Transverse colon (tissue), 4 donors: ENCODE results near the gene MAP4K4. TPM values are rescaled to one million over a fixed set of nuclear protein-coding genes. Genes with fewer than 3 reads are reported as not detected.

Source experiments
- DNase-seq: peaks from one replicate; pipeline ENCODE4 v3.0.0-alpha.2; 2019
- H3K27ac ChIP-seq, 4 donors: fragments of 200-600 bp; sonication (generic); 2 replicates each; pipeline ENCODE4 v1.5.1; 2016 to 2018; ENCODE audit warnings: inconsistent platforms in 4 of 4
- H3K27me3 ChIP-seq: fragments of 200-600 bp; sonication (generic); 2 replicates; pipeline ENCODE4 v1.5.1; 2017; ENCODE audit warnings: inconsistent platforms
- H3K36me3 ChIP-seq, 4 donors: fragments of 200-600 bp; sonication (generic); 2 replicates each; pipeline ENCODE4 v1.5.1; 2017 to 2019; ENCODE audit warnings: inconsistent platforms in 4 of 4
- H3K4me1 ChIP-seq, 4 donors: fragments of 200-600 bp; sonication (generic); 2 replicates each; pipeline ENCODE4 v1.5.1; 2017 to 2020; ENCODE audit warnings: inconsistent platforms in 4 of 4
- H3K4me3 ChIP-seq, 4 donors: fragments of 200-600 bp; sonication (generic); 1 replicate in 1 of 4; 2 replicates in 3 of 4; pipeline versions ENCODE4 v1.5.1 to v1.6.1; 2017 to 2019; ENCODE audit warnings: inconsistent platforms in 4 of 4
- H3K9me3 ChIP-seq, 2 donors: fragments of 200-600 bp; sonication (generic); 2 replicates each; pipeline ENCODE4 v1.5.1; 2017 to 2019; ENCODE audit warnings: inconsistent platforms in 2 of 2
- EP300 ChIP-seq: sonication (generic); formaldehyde crosslinking; IDR thresholded peaks from one replicate; pipeline ENCODE4 v1.6.1; 2017; ENCODE audit warnings: antibody characterized with exemption, low read depth
- POLR2A ChIP-seq: fragments of 450-650 bp; IDR thresholded peaks from one replicate; pipeline ENCODE4 v1.6.1; 2016; ENCODE audit warnings: antibody characterized with exemption, mild to moderate bottlenecking, moderate library complexity
- POLR2AphosphoS5 ChIP-seq, 3 donors: sonication (generic); formaldehyde crosslinking; IDR thresholded peaks; one replicate each; pipeline ENCODE4 v1.6.1; 2016; ENCODE audit warnings: antibody characterized with exemption in 3 of 3
- WGBS, 2 donors: methylation state at CpG; one replicate each; pipeline ENCODE4 v1.1.5; 2018; ENCODE audit warnings: low coverage in 1 of 2; 5-methylcytosine and 5-hydroxymethylcytosine counted together
- in situ Hi-C, 4 donors: fragments of 200-750 bp; cut with MboI; loops; one replicate each; pipeline versions ENCODE4 v1.15.0 to v1.15.1; 2017; ENCODE audit warnings: low sequenced_read_pairs in 3 of 4, low pct_ligation_motif_present in 1 of 4, low pct_unique_long_range_greater_than_20kb in 1 of 4
- intact Hi-C: fragments of 100-400 bp; cut with DNase I; formaldehyde crosslinking; loops from one replicate; pipeline ENCODE4 v1.15.1; 2023; ENCODE audit warnings: low total_unique reads
- total RNA-seq, 4 donors: library from RNA; depleted of rRNA; stranded (reverse); fragments of >200 nt; gene quantifications; one replicate each; pipeline ENCODE4 v1.1.0, GENCODE V29; 2016
- TF ChIP-seq, protein P1 (sequence below), 5 experiments: fragments of 200-600 bp in 3 of 5; fragments of 450-650 bp in 2 of 5; sonication (generic) in 3 of 5; IDR thresholded peaks; 1 replicate in 2 of 5; 2 replicates in 3 of 5; pipeline ENCODE4 v1.5.1; 2016 to 2017; ENCODE audit warnings: antibody characterized with exemption in 5 of 5, inconsistent platforms in 3 of 5, mild to moderate bottlenecking in 2 of 5, moderate library complexity in 1 of 5

The MAP4K4 gene
- total RNA-seq, 4 donors from 2014 or later = 20.3 to 42.3 (median 29.6) TPM

DNA sequence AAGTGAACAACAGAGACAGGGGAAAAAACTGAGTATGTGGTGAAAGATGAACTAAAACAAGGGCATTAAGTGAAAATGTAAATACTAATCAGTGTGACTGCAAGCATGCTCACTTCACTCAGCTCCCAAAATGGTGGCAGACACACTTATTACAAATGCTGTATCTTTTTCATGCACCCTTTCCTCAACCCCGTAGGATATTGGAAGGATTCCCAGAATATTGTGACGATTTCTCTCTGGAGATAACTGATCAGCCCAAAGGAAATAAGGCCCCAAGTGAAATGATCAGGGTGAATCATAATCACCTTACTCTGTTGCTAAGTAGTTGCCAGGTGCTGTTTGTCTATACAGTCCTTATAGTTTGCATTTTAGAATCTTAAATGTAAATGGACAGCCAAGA lies 155.3 kb downstream of the MAP4K4 start:
- in situ Hi-C loops = no loop called here
- DNase-seq = no peak
- Histone ChIP-seq H3K27ac (no peak overlapping the region), H3K36me3 (no peaks in the 10 kb centered on the region), H3K27me3 (no peaks in the 10 kb centered on the region), H3K4me3 (no peak overlapping the region), H3K4me1 (peaks cover 0 to 16% (median 5%) of the 10 kb centered on the region in 4 donors), H3K9me3 (no peaks in the 10 kb centered on the region)
- no peak for TF ChIP-seq POLR2A
- WGBS, 2 donors = 37 to 53% methylated on average over 2 of the region's 2 CpGs
- intact Hi-C loops = no loop called here

DNA sequence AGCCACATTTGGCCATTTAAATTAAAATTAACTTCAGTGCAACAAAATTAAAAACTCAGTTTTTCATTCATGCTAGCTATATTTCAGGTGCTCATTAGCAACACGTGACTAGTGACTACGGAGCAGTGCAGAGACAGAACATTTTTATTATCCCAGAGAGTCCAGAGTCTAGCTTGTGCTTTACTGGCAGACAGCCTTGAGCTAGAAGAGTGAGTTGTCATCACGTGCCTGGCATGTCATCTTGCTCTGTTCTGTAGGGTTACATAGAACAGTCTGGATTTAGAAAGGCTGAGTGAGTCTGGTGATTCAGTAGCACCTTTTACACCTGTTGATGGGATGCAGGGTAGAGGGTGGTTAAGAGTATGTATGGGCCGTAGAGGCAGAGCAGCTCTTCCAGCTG lies 157.4 kb downstream of the MAP4K4 start:
- intact Hi-C loops (no loop called here), in situ Hi-C loops (no loop called here)
- peaks cover 0 to 13% (median 0%) of the 10 kb centered on the region in 4 donors for H3K36me3 ChIP-seq
- peaks cover 0 to 16% (median 5%) of the 10 kb centered on the region in 4 donors for H3K4me1 ChIP-seq
- peak in 2 of 3 donors; percentile 11 to 14 for TF ChIP-seq POLR2AphosphoS5 (IDR thresholded peaks at IDR 0.05)
- no peak for TF ChIP-seq EP300
- H3K4me3 ChIP-seq = no peak overlapping the region
- WGBS, 2 donors = 56 to 81% methylated on average over 2 to 4 of the region's 4 CpGs
- DNase-seq = peak; percentile 60
- no peaks in the 10 kb centered on the region for H3K9me3 ChIP-seq
- H3K27me3 ChIP-seq = no peaks in the 10 kb centered on the region
- peak overlapping the region in 1 of 4 donors; percentile 49 for H3K27ac ChIP-seq

DNA sequence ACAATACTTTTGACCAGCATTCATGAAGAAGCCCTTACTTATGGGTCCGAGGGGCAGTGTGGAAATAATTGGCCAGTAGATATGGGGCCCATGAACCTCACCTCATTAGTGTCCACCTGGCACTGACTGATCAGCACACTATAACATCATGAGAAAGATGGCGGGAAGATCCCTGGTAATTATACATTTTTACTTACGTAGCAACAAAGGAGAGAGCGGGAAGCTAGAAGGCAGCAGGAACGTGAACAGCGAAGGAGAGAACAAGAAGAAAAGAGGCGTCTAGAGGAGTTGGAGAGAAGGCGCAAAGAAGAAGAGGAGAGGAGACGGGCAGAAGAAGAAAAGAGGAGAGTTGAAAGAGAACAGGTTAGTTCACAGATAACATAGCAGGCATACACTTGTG lies 158.3 kb downstream of the MAP4K4 start:
- TF ChIP-seq EP300 = no peak
- TF ChIP-seq, protein P1, sequence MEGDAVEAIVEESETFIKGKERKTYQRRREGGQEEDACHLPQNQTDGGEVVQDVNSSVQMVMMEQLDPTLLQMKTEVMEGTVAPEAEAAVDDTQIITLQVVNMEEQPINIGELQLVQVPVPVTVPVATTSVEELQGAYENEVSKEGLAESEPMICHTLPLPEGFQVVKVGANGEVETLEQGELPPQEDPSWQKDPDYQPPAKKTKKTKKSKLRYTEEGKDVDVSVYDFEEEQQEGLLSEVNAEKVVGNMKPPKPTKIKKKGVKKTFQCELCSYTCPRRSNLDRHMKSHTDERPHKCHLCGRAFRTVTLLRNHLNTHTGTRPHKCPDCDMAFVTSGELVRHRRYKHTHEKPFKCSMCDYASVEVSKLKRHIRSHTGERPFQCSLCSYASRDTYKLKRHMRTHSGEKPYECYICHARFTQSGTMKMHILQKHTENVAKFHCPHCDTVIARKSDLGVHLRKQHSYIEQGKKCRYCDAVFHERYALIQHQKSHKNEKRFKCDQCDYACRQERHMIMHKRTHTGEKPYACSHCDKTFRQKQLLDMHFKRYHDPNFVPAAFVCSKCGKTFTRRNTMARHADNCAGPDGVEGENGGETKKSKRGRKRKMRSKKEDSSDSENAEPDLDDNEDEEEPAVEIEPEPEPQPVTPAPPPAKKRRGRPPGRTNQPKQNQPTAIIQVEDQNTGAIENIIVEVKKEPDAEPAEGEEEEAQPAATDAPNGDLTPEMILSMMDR (IDR thresholded peaks at IDR 0.05) = no peak
- no peak for TF ChIP-seq POLR2A
- no peak for TF ChIP-seq POLR2AphosphoS5 (IDR thresholded peaks at IDR 0.05)
- in situ Hi-C loops = no loop called here

DNA sequence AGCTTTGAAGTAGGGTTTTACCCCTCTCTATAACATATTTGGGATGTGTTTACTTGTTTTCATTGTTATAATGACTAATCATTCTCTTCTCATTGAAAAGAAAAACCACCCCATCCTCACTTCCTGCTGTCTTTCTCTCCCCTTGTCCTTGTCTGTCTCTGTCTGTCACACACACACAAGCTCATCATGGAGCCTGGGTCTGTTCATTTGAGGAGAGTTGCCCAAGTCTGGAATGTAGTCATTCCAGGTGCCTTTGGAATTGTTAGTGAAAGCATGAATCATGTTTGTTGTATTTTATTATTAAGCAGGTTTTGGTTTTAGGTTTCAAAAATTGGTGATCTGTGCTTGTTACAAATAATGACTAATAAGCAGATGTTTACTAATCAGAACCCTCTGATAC lies 160.7 kb downstream of the MAP4K4 start:
- H3K9me3 ChIP-seq = no peaks in the 10 kb centered on the region
- no peak overlapping the region for H3K4me3 ChIP-seq
- H3K4me1 ChIP-seq = peaks cover 0 to 6% (median 1%) of the 10 kb centered on the region in 4 donors
- no peak for DNase-seq
- peaks cover 0 to 14% (median 0%) of the 10 kb centered on the region in 4 donors for H3K36me3 ChIP-seq
- no peaks in the 10 kb centered on the region for H3K27me3 ChIP-seq
- intact Hi-C loops = no loop called here
- no peak overlapping the region for H3K27ac ChIP-seq
- in situ Hi-C loops = no loop called here
- TF ChIP-seq, protein P1 (IDR thresholded peaks at IDR 0.05) = no peak

More for the DNA sequence above, 158.3 kb downstream of the MAP4K4 start:
- H3K27me3 ChIP-seq = no peaks in the 10 kb centered on the region
- no peak for DNase-seq
- WGBS, 2 donors = 89 to 95% methylated on average over 7 to 9 of the region's 9 CpGs
- no peaks in the 10 kb centered on the region for H3K9me3 ChIP-seq
- no peak overlapping the region for H3K4me3 ChIP-seq
- H3K4me1 ChIP-seq = peaks cover 0 to 10% (median 1%) of the 10 kb centered on the region in 4 donors
- intact Hi-C loops = no loop called here
- H3K27ac ChIP-seq = no peak overlapping the region
- peaks cover 0 to 14% (median 0%) of the 10 kb centered on the region in 4 donors for H3K36me3 ChIP-seq

DNA sequence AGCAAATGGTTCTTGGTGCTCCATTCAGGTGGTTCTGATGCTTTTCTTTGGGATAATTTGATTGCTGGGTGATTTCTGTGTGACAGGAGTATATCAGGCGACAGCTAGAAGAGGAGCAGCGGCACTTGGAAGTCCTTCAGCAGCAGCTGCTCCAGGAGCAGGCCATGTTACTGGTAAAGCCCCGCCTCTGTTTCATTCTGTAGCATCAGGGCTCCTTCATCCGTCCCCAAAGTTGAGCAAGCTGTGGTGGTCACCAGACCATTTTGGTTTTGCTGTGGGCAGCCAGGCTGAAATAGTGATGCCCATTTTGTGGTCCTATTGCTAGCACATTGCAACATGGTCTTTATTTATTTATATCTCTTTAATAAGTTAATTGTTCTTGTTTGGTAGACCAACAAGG lies 161.4 kb downstream of the MAP4K4 start:
- H3K4me1 ChIP-seq = peaks cover 0 to 6% (median 1%) of the 10 kb centered on the region in 4 donors
- WGBS, 2 donors = 94% methylated on average over 4 of the region's 4 CpGs; no CpG with 5 or more reads in 1 of the 2 donors
- no peak overlapping the region for H3K27ac ChIP-seq
- intact Hi-C loops = no loop called here
- in situ Hi-C loops = no loop called here
- TF ChIP-seq POLR2AphosphoS5 (IDR thresholded peaks at IDR 0.05) (no peak), EP300 (no peak), POLR2A (no peak)
- TF ChIP-seq, protein P1 (IDR thresholded peaks at IDR 0.05) = no peak
- H3K9me3 ChIP-seq = no peaks in the 10 kb centered on the region
- H3K27me3 ChIP-seq = no peaks in the 10 kb centered on the region
- peaks cover 0 to 20% (median 2%) of the 10 kb centered on the region in 4 donors for H3K36me3 ChIP-seq
- no peak for DNase-seq
- no peak overlapping the region for H3K4me3 ChIP-seq
